NK-92 (cell line): ENCODE measurements around the gene WNK1.

ENCODE experiments used
- DNase-seq: peaks from one replicate; lab custom pipeline; 2025; ENCODE audit not compliant: unreplicated experiment; lab: John Stamatoyannopoulos, UW

Gene WNK1

DNA sequence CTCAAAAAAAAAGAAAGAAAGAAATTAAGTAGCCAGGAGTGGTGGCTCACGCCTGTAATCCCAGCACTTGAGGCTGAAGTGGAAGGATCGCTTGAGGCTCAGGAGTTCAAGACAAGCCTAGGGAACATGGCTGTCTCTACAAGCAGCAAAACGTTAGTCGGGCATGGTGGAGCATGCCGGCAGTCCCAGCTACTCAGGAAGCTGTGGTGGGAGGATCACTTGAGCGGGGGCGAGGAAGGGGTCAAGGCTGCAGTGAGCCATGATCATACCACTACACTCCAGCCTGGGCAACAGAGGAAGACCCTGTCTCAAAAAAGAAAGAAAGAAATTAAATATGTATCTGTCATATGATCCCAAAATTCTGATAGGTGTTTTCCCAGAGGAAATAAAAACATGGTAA is 191.8 kb downstream of the WNK1 start:
- DNase-seq: no peak

DNA sequence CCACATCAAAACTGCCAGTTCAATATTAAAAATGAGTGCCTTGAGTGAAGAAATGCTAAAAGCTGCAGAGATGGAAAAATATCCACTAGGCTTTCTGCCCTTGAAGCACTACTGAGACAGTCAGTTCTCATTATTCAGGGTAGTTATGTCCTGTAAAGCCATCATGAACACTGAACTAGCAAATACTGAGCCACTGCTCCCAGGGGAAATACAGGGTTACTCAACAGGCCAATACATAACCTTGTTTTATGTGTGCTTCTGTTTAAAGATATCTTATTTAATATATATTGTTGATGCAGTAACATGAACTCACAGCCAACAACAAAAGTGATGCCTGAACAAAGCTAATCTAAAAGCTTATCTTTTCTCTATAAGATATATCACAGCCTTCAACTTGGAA is 193.8 kb downstream of the WNK1 start:
- no peak for DNase-seq

DNA sequence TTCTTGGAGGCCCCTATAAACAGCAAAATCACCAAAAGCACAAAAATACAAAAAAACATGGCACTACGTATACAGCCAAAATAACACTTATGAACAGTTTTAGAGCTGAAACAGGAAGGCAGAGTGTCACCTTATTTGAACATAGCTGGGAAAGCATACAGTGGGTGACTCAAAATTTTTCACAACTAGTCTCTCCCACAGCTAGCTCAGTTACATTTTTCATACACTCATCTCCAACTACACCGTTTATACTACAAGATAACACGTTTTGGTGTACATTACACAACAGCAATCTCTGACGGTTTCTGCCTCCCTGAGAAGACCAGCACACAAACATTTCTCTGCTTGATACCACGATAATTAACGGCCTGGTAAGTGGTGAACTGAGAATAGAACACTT is 194.3 kb downstream of the WNK1 start:
- no peak for DNase-seq

DNA sequence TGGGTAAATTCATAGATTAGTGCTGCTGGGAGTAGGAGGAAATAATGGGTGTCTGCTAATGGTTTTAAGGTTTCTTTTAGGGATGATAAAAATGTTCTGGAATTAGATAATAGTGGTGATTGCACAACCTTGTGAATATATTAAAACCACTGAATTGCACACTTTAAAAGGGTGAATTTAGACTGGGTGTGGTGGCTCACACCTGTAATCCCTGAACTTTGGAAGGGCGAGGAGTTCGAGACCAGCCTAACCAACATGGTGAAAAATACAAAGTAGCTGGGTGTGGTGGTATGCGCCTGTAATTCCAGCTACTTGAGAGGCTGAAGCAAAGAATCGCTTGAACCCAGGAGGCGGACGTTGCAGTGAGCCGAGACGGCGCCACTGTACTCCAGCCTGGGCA is 195.9 kb downstream of the WNK1 start:
- no peak for DNase-seq

DNA sequence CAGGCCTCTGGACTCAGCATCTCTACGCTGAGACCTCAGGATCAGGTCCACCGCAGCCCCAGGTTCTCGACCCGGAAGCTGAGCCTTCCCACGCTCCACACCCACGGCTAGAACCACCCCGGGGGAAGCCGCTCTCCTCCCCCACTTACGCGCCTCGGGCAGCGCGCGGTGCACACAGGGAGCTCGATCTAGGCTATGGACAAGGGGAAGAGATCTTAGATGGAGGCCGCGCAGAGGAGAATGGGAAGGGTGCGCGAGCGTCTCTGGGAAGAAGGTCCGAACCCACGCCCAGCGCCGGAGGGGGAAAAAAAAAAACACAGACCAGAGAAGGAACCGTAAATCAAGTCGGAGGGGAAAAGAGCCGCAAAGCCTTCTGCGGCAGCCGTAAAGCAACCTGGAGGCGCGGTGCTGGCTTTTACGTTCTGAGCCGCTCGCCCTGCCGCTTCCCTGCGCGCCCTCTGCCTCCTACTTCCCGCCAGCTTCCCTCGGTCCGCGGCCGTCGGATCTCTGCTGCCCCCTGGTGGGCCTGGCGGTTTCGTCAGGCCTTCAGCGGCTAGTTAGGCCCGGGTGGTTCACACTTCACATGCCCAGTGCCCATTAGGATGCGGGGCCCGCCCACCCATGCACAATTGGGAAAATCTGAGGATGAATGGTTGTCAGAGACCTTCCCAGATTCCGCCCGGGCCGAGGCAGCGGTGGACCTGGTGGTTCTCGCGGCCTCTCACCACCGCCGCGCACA is 197.2 kb downstream of the WNK1 start, which contains the start of gene RAD52:
Gene RAD52, minus strand, starts transcription at position 242 of the 739 bp plus-strand sequence. CDS start 16,636 bp downstream, outside the sequence.
- DNase-seq: peak; percentile 71

DNA sequence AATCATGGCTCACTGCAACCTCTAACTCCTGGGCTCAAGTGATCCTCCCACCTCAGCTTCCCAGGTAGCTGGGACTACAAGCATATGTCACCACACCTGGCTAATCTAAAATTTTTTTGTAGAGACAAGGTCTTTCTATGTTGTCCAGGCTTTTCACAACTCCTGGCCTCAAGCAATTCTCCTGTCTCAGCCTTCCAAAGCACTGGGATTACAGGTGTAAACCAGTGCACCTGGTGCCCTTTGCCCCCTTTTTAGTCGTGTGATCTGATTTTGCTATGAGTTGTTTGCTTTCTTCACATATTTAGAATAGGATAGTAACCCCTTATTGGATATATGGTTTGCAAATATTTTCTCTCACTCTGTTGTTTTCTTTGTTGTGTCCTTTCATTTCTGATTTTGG is 198.8 kb downstream of the WNK1 start:
- DNase-seq: no peak

DNA sequence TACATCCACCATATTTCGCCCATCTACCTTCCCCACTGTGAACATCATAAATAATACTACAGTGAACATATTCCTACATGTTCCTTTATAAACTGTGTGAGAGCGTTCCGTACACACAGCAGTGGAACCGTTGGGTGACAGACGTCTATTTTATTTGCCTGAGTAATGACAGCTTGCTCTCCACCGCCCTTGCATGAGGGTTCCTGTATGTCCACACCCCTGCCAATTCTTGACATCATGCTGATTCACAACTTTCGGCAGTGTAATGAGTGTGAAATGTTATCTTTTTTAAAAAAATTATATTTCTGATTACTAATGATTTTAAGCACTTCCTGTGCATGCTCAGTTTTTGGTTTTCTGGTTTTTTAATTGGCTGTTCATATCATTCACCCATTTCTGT is 201.4 kb downstream of the WNK1 start:
- DNase-seq: no peak

DNA sequence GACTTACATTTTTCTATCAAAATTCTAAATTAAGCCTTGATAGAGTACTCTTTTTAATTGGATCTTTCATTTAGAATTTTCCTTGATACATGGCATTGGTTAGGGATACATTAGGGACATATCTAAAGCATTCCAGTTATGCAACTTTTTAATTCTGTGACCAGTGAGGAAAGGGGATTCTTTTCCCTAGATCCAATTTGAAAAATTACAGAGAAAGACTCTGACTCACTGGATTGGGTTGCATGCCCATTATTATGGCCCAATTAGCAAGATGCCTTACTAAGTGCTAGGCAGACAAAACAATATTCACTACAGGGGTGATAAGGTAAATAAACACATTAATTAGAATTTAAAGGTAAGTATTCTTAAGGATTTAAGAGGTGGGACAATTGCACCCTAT is 202.4 kb downstream of the WNK1 start:
- no peak for DNase-seq

DNA sequence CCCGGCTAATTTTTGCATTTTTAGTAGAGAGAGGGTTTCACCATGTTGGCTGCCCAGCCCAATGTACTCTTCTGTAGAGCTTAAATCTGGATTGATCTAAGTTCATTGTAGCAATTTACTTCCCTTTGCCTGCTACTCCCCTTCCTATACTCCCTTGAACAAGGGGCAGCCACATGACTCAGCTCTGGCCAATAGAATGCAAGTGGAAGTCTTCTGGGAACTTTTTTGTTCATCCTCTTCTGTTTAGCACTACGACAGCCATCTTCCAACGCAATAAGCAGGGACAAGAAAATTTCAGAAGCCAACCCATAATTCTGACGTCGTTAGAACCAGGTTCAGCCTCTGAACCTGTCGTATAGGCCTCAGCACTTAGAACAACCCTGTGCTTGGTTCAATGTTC is 203.6 kb downstream of the WNK1 start:
- no peak for DNase-seq

DNA sequence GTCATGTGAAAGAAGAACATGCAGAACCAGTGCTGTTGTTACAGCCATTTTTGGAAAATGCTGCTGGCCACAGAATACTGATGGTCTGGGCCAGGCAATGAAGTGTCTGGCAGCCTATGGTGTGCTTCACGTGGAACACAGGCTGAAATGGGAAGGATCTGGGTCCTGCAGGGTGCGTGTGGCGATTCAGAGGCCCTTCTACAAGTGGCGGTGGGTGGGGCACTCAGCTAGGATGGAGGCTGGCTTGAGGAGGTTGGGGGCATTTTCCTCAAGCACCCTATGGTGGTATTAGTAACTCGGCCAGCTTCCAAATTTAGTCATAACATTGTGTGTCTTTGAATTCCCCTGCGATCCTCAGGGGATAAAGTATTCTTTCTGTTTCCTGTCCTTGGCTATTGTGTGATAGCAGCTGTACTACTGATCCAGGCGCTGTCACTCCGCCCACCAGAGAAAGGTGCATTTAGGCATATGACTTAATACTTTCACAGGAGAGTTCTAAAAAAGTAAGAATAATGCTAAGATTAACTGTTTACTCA is 206.3 kb downstream of the WNK1 start:
- no peak for DNase-seq
